IPS DF 6.9 (cell line): ENCODE data around the gene SCGB1D4.
"Not testable (repeated sequence)": the region's sequence is repeated elsewhere in the genome, so short reads cannot be mapped to it uniquely, and the experiment has no call there.

Experiments
- DNase-seq: peaks from one replicate; pipeline ENCODE4 v3.0.0-alpha.2; 2013; ENCODE audit warnings: low read depth, low spot score
- H3K27ac ChIP-seq: one replicate; pipeline ENCODE4 v1.5.1; 2013; ENCODE audit warnings: low read length, control low read depth
- H3K27me3 ChIP-seq: 2 replicates; pipeline ENCODE4 v1.6.1; 2013; ENCODE audit warnings: mild to moderate bottlenecking, low read length; ENCODE audit not compliant: control insufficient read depth, insufficient read depth
- H3K36me3 ChIP-seq: 2 replicates; pipeline ENCODE4 v1.6.1; 2013; ENCODE audit warnings: low read length; ENCODE audit not compliant: control insufficient read depth, insufficient read depth
- H3K4me1 ChIP-seq: 2 replicates; pipeline ENCODE4 v1.6.1; 2013; ENCODE audit warnings: low read length; ENCODE audit not compliant: control insufficient read depth, insufficient read depth
- H3K4me3 ChIP-seq: 2 replicates; pipeline ENCODE4 v1.5.1; 2013; ENCODE audit warnings: mild to moderate bottlenecking, low read length
- H3K9me3 ChIP-seq: 2 replicates; pipeline ENCODE4 v1.6.1; 2013; ENCODE audit warnings: low read length, inconsistent platforms; ENCODE audit not compliant: control insufficient read depth, insufficient read depth
- WGBS: extraction: QIAGEN DNeasy Blood & Tissue Kit; methylation state at CpG from one replicate; pipeline ENCODE4 v1.1.7; 2013; ENCODE audit warnings: mixed read lengths, missing lambda C conversion rate; ENCODE audit not compliant: insufficient read length, insufficient coverage; 5-methylcytosine and 5-hydroxymethylcytosine counted together

SCGB1D4 gene, protein sequence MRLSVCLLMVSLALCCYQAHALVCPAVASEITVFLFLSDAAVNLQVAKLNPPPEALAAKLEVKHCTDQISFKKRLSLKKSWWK

DNA sequence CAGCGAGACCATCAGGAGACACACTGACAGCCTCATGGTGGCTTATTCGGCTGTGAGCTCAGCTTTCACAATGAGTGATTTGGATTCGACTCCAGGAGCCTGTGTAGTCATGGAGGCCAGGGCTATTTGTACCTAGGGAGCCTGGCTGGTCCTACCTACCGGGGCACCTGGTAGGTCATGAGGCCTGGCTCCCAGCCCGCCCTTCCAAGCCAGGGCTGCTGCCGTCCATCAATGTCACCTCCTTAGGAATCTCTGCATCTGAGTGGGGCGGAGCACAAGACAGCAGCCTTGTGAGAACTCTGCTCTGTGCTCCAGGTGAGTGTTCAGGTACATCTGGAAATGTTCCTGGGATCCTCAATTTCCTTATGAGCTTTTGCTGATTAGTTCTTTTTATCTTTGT, at the start of gene SCGB1D4:
Gene SCGB1D4 (minus strand): TSS at position 101 of the 400 bp plus-strand sequence. CDS start 65 bp downstream, at position 36.
- Histone ChIP-seq H3K9me3 (no peaks in the 10 kb centered on the region), H3K27ac (no peak within 1 kb of the TSS), H3K4me3 (no peak within 1 kb of the TSS), H3K27me3 (no peaks in the 10 kb centered on the region), H3K36me3 (no peaks in the 10 kb centered on the region), H3K4me1 (no peaks in the 10 kb centered on the region)
- no peak for DNase-seq
- WGBS, result no CpG with 5 or more reads among the region's 7 CpGs

DNA sequence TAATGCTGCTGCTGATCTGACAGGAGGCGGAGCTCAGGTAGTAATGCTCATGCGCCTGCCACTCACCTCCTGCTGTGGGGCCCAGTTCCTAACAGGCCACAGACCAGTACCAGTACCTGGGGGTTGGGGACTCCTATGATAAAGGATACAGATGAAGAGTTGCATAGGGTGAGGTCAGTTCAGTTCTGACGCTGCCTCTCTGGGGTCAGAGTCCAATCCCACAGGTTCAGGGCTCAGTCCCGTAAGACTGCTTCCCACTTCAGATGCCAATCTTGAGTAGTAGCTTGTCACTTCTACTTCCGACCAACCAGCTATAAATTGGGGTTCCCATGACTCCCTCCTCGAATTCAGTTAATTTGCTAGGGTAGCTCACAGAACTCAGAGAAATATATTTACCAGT, 47.0 kb upstream of the SCGB1D4 start:
- Histone ChIP-seq H3K36me3 (no peaks in the 10 kb centered on the region), H3K4me3 (no peak overlapping the region), H3K27ac (no peak overlapping the region), H3K9me3 (no peaks in the 10 kb centered on the region), H3K4me1 (no peaks in the 10 kb centered on the region), H3K27me3 (no peaks in the 10 kb centered on the region)
- DNase-seq, result no peak
- WGBS, result no CpG with 5 or more reads among the region's 6 CpGs

DNA sequence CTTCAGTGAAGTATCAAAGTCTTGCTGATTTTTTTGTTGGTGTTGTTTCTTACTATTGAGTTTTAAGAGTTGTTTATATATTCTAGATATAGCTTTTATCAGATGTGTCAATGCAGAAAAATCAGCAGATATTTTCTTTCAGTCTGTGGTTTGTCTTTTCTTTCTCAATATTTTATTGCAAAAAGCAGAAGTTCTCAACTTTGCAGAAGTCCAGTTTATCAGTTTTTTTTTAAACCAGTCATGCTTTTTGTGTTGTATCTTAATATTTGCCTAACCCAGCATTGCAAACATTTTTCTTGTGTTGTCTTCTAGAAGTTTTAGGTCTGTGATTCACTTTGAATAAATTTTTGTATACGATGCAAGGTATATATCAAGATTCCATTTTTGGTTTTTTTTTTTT, 45.3 kb upstream of the SCGB1D4 start:
- Histone ChIP-seq H3K27me3 (no peaks in the 10 kb centered on the region), H3K27ac (no peak overlapping the region), H3K36me3 (no peaks in the 10 kb centered on the region), H3K9me3 (no peaks in the 10 kb centered on the region), H3K4me1 (no peaks in the 10 kb centered on the region), H3K4me3 (no peak overlapping the region)
- WGBS, result no CpG with 5 or more reads among the region's 1 CpG
- no peak for DNase-seq

DNA sequence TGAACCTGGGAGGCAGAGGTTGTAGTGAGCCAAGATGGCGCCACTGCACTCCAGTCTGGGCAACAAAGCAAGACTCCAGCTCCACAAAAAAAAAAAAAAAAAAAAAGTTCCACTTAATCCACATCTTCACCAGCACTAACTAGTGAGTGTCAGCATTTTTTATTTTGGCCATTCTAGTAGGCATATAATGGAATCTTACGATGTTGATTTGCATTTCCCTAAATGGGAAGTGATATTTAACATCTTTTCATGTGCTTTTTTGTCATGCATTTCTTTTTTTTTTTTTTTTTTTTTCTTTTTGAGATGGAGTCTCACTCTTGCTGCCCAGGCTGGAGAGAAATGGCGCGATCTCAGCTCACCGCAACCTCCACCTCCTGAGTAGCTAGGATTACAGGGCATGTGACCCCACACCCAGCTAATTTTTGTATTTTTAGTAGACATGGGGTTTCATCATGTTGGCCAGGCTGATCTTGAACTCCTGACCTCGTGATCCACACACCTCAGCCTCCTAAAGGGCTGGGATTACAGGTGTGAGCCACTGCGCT, 44.8 kb upstream of the SCGB1D4 start:
- WGBS, result no CpG with 5 or more reads among the region's 7 CpGs
- not testable (repeated sequence) for H3K4me1 ChIP-seq

DNA sequence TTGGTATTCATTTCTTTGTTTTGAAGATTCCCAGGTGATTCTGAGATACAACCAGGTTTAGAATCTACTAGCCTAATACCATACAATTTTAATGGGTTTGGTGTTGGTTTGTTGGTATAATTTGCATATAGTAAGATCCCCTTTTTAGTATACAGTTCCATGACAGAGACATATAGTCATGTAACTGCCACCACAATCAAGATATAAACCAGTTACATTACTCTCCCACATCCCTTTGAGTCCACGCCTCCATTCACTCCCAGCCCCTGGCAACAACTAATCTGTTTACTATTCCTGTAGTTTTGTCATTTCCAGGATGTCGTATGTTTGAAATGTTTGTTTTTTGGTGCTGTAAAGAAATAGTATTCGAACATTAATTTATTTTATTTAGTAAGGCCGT, 42.7 kb upstream of the SCGB1D4 start:
- Histone ChIP-seq H3K9me3 (no peaks in the 10 kb centered on the region), H3K27me3 (no peaks in the 10 kb centered on the region), H3K4me1 (peaks cover 2% of the 10 kb centered on the region; the same call in 1 of the 2 replicates), H3K27ac (no peak overlapping the region), H3K36me3 (no peaks in the 10 kb centered on the region), H3K4me3 (no peak overlapping the region)
- 100% methylated on average over 2 of the region's 4 CpGs for WGBS
- DNase-seq, result no peak

More for the DNA sequence above, 44.8 kb upstream of the SCGB1D4 start:
- H3K36me3 ChIP-seq, H3K27ac ChIP-seq, H3K9me3 ChIP-seq, DNase-seq, H3K27me3 ChIP-seq, H3K4me3 ChIP-seq: not testable (repeated sequence)

DNA sequence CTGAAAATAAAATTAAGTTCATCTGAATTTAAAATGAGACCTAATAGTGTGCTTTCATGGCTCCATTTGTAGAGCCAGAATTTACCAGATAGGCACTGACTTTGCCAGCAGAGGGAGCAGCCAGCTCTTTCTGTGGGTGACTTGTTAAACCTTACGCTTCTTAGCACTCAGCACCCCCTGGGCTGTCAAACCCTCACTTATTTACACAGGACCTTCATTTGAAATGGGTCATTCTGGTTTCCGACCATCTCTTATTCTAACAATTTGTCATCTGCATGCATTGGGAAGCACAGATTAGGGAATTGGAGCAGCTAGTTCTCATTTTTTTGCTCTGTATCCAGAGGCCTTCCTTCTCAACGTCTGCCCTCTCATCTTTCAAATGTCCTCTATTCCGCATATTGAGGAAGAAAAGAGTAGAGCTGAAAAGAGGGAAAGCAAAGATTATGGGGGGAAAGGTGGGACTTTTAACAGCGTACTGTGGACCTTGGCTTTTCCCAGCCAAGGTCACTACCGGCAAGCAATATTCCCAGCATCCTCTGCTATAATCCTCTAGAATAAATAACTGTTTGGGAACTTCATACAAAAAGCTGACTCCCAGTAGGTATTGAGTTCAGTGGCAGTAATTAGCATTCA, 41.5 kb upstream of the SCGB1D4 start:
- Histone ChIP-seq H3K4me1 (peaks cover 2% of the 10 kb centered on the region; the same call in 1 of the 2 replicates), H3K36me3 (no peaks in the 10 kb centered on the region), H3K9me3 (no peaks in the 10 kb centered on the region), H3K27me3 (no peaks in the 10 kb centered on the region), H3K4me3 (no peak overlapping the region), H3K27ac (no peak overlapping the region)
- WGBS, result no CpG with 5 or more reads among the region's 6 CpGs
- DNase-seq, result no peak

DNA sequence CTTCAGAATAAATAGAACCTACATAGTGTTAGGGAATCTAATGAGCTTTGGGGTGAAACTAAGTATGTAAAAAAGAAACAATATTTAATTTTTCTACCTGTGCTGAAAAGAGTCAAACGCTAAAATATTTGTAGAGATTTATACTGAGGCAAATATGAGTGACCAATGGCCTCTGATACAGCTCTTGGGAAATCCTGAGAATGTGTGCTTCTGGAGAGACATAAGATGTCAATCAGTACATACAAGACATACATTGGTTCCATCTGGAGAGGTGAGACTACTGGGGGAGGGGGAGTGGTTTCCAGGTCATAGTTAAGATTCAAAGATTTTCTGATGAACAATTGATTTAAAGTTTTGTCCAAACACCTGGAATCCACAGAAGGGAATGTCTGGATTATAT, 39.3 kb upstream of the SCGB1D4 start:
- H3K27me3 ChIP-seq, result no peaks in the 10 kb centered on the region
- no peaks in the 10 kb centered on the region for H3K36me3 ChIP-seq
- peak overlapping the region; percentile 87; the same call in 1 of the 2 replicates for H3K4me3 ChIP-seq
- no peak overlapping the region for H3K27ac ChIP-seq
- peaks cover 2% of the 10 kb centered on the region; the same call in 1 of the 2 replicates for H3K4me1 ChIP-seq
- no peak for DNase-seq
- H3K9me3 ChIP-seq, result no peaks in the 10 kb centered on the region
- whole genome bisulfite sequencing, result no CpG with 5 or more reads among the region's 1 CpG

DNA sequence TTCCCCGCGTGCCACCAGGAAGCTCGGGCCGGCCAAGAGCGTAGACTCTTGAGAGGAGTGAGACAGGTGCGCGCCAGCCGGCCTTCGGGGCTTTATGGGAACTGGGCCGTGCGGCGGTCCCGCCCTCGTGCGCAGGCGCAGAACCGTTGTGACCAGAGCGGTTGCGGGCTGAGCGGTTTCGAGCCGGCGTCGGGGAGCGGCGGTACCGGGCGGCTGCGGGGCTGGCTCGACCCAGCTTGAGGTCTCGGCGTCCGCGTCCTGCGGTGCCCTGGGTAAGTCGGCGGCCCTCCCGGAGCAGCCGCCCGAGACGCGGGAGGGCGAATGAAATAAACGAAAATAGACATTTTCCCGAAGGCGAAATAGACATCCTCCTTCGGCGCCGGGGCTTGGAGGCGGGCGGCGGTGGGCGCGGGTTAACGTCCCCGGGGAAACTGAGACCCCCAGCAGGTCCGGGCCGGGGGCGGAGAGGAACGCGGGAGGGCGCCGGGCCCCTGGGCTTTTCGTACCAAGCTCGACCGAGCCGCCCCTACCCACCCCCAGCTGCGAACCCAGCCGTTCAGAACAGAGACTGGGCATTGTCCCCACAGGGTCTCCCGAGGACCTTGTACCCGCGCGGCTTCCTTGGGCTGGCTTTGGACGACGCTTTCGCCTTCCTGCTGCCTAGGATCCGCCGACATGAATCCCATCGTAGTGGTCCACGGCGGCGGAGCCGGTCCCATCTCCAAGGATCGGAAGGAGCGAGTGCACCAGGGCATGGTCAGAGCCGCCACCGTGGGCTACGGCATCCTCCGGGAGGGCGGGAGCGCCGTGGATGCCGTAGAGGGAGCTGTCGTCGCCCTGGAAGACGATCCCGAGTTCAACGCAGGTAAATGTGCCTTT, 38.7 kb upstream of the SCGB1D4 start, which contains the start of gene ASRGL1:
Gene ASRGL1 (plus strand): TSS at position 146 of the 879 bp plus-strand sequence. CDS start 530 bp downstream, at position 676.
- DNase-seq, result peak; percentile 77
- no CpG with 5 or more reads among the region's 98 CpGs for WGBS
- Histone ChIP-seq H3K4me3 (peak within 1 kb of the TSS; percentile 87), H3K9me3 (no peaks in the 10 kb centered on the region), H3K4me1 (peaks cover 3% of the 10 kb centered on the region; the same call in 1 of the 2 replicates), H3K36me3 (no peaks in the 10 kb centered on the region), H3K27me3 (no peaks in the 10 kb centered on the region), H3K27ac (no peak within 1 kb of the TSS)

DNA sequence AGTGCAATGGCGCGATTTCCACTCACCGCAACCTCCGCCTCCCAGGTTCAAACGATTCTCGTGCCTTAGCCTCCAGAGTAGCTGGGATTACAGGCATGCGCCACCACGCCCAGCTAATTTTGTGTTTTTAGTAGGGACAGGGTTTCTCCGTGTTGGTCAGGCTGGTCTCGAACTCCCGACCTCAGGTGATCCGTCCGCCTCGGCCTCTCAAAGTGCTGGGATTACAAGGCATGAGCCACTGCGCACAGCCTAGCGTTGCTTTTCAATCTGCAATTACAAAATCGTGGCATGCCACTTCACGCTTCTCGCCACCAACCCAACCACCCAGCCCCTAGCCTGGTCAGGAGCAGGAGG, 38.1 kb upstream of the SCGB1D4 start:
- not testable (repeated sequence) for DNase-seq, H3K27me3 ChIP-seq, H3K36me3 ChIP-seq, H3K9me3 ChIP-seq, H3K4me1 ChIP-seq, H3K27ac ChIP-seq
- H3K4me3 ChIP-seq, result peak overlapping the region; percentile 87; the same call in 1 of the 2 replicates
- no CpG with 5 or more reads among the region's 19 CpGs for WGBS

DNA sequence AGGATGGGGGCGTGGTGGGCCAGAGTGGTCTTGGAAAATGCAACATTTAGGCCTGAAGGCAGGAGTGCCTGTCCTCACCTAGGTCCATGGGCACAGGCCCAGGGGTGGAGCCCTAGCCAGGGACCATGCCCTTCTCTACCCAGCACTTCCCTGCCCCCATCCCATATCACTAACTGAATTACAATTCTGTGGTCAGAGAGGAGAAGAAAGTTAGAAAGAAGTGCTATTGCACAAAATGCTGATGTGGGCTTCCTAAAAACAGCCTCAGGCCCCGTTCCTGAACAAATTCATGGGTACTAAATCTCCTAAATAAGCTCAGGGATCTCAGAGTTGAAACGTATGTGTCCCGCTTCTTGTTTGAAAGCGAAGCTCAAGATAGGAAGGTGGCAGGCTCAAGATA, 34.9 kb upstream of the SCGB1D4 start:
- no peaks in the 10 kb centered on the region for H3K27me3 ChIP-seq
- no peak overlapping the region for H3K27ac ChIP-seq
- no peaks in the 10 kb centered on the region for H3K9me3 ChIP-seq
- H3K36me3 ChIP-seq, result no peaks in the 10 kb centered on the region
- DNase-seq, result no peak
- WGBS, result no CpG with 5 or more reads among the region's 5 CpGs
- H3K4me3 ChIP-seq, result no peak overlapping the region
- H3K4me1 ChIP-seq, result peaks cover 3% of the 10 kb centered on the region; the same call in 1 of the 2 replicates
